Activated CD4-positive, alpha-beta memory T cell treated with anti-CD3 and anti-CD28 coated beads for 36 hours (primary cell): ENCODE measurements around the gene ARMH4. TPM values are rescaled to one million over a fixed set of nuclear protein-coding genes. Genes with fewer than 3 reads are reported as not detected.

Experiments used
- CTCF ChIA-PET: fragments of 350-600 bp; sonication (Branson Sonifier 250); formaldehyde crosslinking; loops from one replicate; lab custom pipeline; 2021; ENCODE audit warnings: antibody characterized with exemption, inconsistent platforms; lab: Charles Lee
- POLR2A ChIA-PET: fragments of 350-600 bp; sonication (Branson Sonifier 250); formaldehyde crosslinking; loops from one replicate; lab custom pipeline; 2021; ENCODE audit warnings: antibody characterized with exemption; lab: Charles Lee
- DNase-seq: peaks from one replicate; pipeline ENCODE4 v3.0.0-alpha.2; 2020
- H3K27ac Mint-ChIP-seq: one replicate; pipeline ENCODE4 v1.8.0; 2021; ENCODE audit warnings: mixed read lengths
- H3K27me3 Mint-ChIP-seq: one replicate; pipeline ENCODE4 v1.8.0; 2021; ENCODE audit warnings: mixed read lengths
- H3K36me3 Mint-ChIP-seq: one replicate; pipeline ENCODE4 v1.8.0; 2021; ENCODE audit warnings: mixed read lengths
- H3K4me1 Mint-ChIP-seq: one replicate; pipeline ENCODE4 v1.8.0; 2021; ENCODE audit warnings: low read depth, mixed read lengths
- H3K4me3 Mint-ChIP-seq: one replicate; pipeline ENCODE4 v1.8.0; 2021; ENCODE audit warnings: mild to moderate bottlenecking, mixed read lengths
- H3K9me3 Mint-ChIP-seq: one replicate; pipeline ENCODE4 v1.8.0; 2021; ENCODE audit warnings: mixed read lengths
- intact Hi-C: fragments of 100-400 bp; cut with micrococcal nuclease; formaldehyde crosslinking; loops from one replicate; pipeline ENCODE4 v1.15.1; 2023
- total RNA-seq, 2 experiments: library from RNA; stranded (reverse); gene quantifications; one replicate each; pipeline ENCODE4 v1.2.3, GENCODE V29; 2021

Gene ARMH4
- total RNA-seq, 2 experiments from 2014 or later = 0.29 TPM; not detected in 1

- no peak for DNase-seq
- Mint-ChIP-seq H3K27me3 (peaks cover 3% of the 10 kb centered on the region), H3K9me3 (no peaks in the 10 kb centered on the region), H3K4me3 (no peak overlapping the region), H3K4me1 (no peaks in the 10 kb centered on the region), H3K27ac (no peak overlapping the region), H3K36me3 (no peaks in the 10 kb centered on the region)
- intact Hi-C loops = no loop called here
- POLR2A ChIA-PET = no interaction called here
- CTCF ChIA-PET = no interaction called here
These were observed 149.4 kb downstream of the ARMH4 start for GRCh38 chr14:58002618-58003017.

DNA sequence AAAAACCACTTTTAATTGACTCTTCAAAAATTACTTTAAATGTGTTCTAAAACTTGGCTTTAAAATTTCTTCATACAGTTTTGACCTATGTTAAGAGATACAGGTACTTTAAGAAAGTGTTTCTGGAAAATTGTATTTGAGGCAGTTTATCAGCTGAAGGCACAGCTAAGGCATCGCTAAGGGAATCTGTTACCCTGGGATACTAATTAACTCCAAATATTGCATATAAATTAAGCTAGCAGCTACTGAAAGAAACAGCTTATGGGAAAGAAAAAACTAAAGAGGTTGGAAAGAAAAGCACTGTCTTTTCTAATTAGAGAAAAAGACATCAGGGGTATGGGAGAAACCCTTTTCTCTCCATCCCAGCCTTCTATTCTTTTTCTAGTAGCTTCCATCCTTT, 152.0 kb downstream of the ARMH4 start:
- CTCF ChIA-PET = no interaction called here
- H3K27me3 Mint-ChIP-seq = peaks cover 3% of the 10 kb centered on the region
- no peaks in the 10 kb centered on the region for H3K9me3 Mint-ChIP-seq
- POLR2A ChIA-PET = no interaction called here
- H3K36me3 Mint-ChIP-seq = no peaks in the 10 kb centered on the region
- H3K27ac Mint-ChIP-seq = no peak overlapping the region
- no peak overlapping the region for H3K4me3 Mint-ChIP-seq
- intact Hi-C loops = no loop called here
- no peaks in the 10 kb centered on the region for H3K4me1 Mint-ChIP-seq
- DNase-seq = no peak

DNA sequence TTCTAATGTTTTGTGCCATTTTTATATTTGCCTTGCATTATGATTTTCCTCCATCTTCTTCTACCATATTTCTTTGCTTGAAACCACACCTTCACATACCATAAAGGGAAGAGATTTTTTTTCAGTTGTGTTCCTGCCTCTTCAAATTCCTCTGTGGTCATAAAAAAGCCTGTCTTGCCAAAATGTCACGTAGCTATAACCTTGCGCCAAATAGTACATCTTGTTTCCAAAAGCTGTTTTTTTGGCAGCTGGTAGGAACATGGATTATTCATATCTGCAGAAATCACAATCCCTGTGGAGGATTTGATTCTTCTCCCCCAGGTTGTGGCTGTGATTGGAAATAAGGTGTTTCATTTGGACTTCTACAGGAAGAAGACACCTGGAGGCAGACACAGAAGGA, 152.5 kb downstream of the ARMH4 start:
- CTCF ChIA-PET = no interaction called here
- H3K4me3 Mint-ChIP-seq = no peak overlapping the region
- intact Hi-C loops = no loop called here

DNA sequence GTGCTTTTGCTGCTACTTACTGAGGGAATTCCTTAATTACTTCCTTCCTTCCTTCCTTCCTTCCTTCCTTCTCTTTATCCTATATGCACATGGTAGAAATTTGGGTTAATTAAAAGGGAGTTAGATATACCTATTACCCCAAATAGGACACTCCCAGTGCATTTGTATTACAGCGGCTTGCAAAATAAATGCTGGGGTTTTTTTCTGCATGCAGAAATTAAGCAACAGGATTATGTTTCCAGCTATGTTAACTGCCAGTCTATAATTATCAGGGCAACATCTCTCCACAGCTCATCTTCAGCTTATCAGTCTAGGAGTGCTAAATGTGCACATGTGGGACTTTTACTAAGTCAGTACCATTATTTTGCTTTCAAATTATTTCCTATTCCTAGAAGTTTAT, 153.2 kb downstream of the ARMH4 start:
- H3K9me3 Mint-ChIP-seq = no peaks in the 10 kb centered on the region
- no peaks in the 10 kb centered on the region for H3K4me1 Mint-ChIP-seq
- no peaks in the 10 kb centered on the region for H3K36me3 Mint-ChIP-seq
- DNase-seq = no peak
- ChIA-PET CTCF (no interaction called here), POLR2A (no interaction called here)
- peaks cover 3% of the 10 kb centered on the region for H3K27me3 Mint-ChIP-seq
- H3K27ac Mint-ChIP-seq = no peak overlapping the region
- H3K4me3 Mint-ChIP-seq = no peak overlapping the region
- intact Hi-C loops = no loop called here

More for the DNA sequence above, 152.5 kb downstream of the ARMH4 start:
- no peaks in the 10 kb centered on the region for H3K4me1 Mint-ChIP-seq
- no peaks in the 10 kb centered on the region for H3K9me3 Mint-ChIP-seq
- H3K27ac Mint-ChIP-seq = no peak overlapping the region
- H3K27me3 Mint-ChIP-seq = peaks cover 3% of the 10 kb centered on the region
- H3K36me3 Mint-ChIP-seq = no peaks in the 10 kb centered on the region
- DNase-seq = no peak
- POLR2A ChIA-PET = no interaction called here

DNA sequence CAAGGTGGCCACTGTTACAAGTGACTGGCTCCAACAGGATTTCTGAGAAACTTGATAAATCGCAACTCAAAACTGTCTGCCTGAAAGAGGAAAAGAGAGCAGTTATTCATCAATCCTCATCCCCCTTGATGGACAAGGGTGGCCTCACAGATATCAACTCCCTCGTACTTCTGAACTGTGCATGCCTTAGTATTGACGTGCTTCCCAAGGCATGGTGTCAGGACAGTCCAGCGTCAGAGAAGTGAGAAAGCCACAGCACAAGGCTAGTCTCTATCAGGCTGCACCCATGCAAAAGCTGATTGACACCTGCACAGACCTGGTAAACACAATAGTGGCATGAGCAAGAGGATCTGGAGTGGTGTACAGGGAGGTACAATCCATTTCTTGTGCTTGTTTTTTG, 160.7 kb downstream of the ARMH4 start:
- intact Hi-C loops = no loop called here
- H3K9me3 Mint-ChIP-seq = no peaks in the 10 kb centered on the region
- no peak overlapping the region for H3K27ac Mint-ChIP-seq
- no peak overlapping the region for H3K4me3 Mint-ChIP-seq
- no peak for DNase-seq
- H3K27me3 Mint-ChIP-seq = no peaks in the 10 kb centered on the region
- ChIA-PET POLR2A (no interaction called here), CTCF (no interaction called here)
- H3K4me1 Mint-ChIP-seq = no peaks in the 10 kb centered on the region
- H3K36me3 Mint-ChIP-seq = no peaks in the 10 kb centered on the region

- CTCF ChIA-PET = no interaction called here
- Mint-ChIP-seq H3K36me3 (no peaks in the 10 kb centered on the region), H3K27ac (no peak overlapping the region), H3K4me1 (no peaks in the 10 kb centered on the region), H3K4me3 (no peak overlapping the region), H3K27me3 (no peaks in the 10 kb centered on the region), H3K9me3 (no peaks in the 10 kb centered on the region)
- intact Hi-C loops = no loop called here
- no peak for DNase-seq
- POLR2A ChIA-PET = no interaction called here
These were observed 163.6 kb downstream of the ARMH4 start for GRCh38 chr14:57988445-57988844.

DNA sequence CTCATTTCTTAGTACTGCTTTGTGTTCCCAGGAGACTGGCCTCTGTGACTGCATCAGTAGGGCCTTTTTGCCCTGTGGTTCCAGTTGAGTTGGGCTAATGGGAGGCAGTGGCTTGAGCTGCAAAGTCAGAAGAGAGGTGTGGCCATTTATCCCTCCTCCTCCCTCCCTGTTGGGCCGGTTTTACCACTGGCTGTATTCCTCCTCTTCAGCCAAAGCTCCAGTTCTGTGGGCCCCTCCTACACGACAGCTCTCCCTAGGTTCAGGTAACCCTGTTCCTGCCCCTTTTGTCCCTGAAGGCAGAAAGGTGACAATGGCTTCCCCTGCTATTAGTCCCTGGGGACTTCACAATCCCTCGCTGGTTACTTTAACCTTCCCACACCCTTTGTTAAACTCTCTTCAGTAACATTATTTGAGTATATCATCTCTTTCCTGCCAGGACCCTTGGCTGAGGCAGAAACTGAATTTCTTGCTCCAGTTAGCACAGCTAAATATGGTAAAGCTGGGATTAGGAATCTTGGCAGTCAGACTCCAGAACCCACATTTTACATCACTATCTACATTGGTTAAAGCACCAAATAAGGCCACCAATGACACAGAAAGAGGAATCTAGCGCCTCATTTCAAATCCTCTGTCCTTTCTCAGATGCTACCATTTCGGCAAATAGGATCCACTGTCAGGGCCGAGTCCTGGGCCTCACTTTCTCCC, 164.3 kb downstream of the ARMH4 start:
- Mint-ChIP-seq H3K27me3 (no peaks in the 10 kb centered on the region), H3K4me1 (no peaks in the 10 kb centered on the region), H3K9me3 (no peaks in the 10 kb centered on the region), H3K36me3 (no peaks in the 10 kb centered on the region), H3K27ac (no peak overlapping the region), H3K4me3 (no peak overlapping the region)
- ChIA-PET CTCF (no interaction called here), POLR2A (no interaction called here)
- DNase-seq = no peak
- intact Hi-C loops = no loop called here

- CTCF ChIA-PET = no interaction called here
These were observed 165.0 kb downstream of the ARMH4 start for GRCh38 chr14:57987051-57987450.

GRCh38 chr14:57982804-57983634, 169.0 kb downstream of the ARMH4 start:
- Mint-ChIP-seq H3K27ac (no peak overlapping the region), H3K4me1 (no peaks in the 10 kb centered on the region)

More at GRCh38 chr14:57987051-57987450, 165.0 kb downstream of the ARMH4 start:
- intact Hi-C loops = no loop called here
- Mint-ChIP-seq H3K27me3 (no peaks in the 10 kb centered on the region), H3K4me3 (no peak overlapping the region), H3K9me3 (no peaks in the 10 kb centered on the region), H3K4me1 (no peaks in the 10 kb centered on the region), H3K27ac (no peak overlapping the region), H3K36me3 (no peaks in the 10 kb centered on the region)
- DNase-seq = no peak
- POLR2A ChIA-PET = no interaction called here

GRCh38 chr14:57981817-57982560, 170.0 kb downstream of the ARMH4 start:
- no peaks in the 10 kb centered on the region for H3K9me3 Mint-ChIP-seq
- CTCF ChIA-PET = no interaction called here
- POLR2A ChIA-PET = no interaction called here
- DNase-seq = no peak
- no peak overlapping the region for H3K27ac Mint-ChIP-seq
- H3K4me1 Mint-ChIP-seq = no peaks in the 10 kb centered on the region
- intact Hi-C loops = no loop called here
- H3K27me3 Mint-ChIP-seq = no peaks in the 10 kb centered on the region
- H3K4me3 Mint-ChIP-seq = no peak overlapping the region
- no peaks in the 10 kb centered on the region for H3K36me3 Mint-ChIP-seq

More at GRCh38 chr14:57982804-57983634, 169.0 kb downstream of the ARMH4 start:
- Mint-ChIP-seq H3K4me3 (no peak overlapping the region), H3K9me3 (no peaks in the 10 kb centered on the region), H3K27me3 (no peaks in the 10 kb centered on the region), H3K36me3 (no peaks in the 10 kb centered on the region)
- intact Hi-C loops = no loop called here
- CTCF ChIA-PET = no interaction called here
- POLR2A ChIA-PET = no interaction called here
- no peak for DNase-seq

DNA sequence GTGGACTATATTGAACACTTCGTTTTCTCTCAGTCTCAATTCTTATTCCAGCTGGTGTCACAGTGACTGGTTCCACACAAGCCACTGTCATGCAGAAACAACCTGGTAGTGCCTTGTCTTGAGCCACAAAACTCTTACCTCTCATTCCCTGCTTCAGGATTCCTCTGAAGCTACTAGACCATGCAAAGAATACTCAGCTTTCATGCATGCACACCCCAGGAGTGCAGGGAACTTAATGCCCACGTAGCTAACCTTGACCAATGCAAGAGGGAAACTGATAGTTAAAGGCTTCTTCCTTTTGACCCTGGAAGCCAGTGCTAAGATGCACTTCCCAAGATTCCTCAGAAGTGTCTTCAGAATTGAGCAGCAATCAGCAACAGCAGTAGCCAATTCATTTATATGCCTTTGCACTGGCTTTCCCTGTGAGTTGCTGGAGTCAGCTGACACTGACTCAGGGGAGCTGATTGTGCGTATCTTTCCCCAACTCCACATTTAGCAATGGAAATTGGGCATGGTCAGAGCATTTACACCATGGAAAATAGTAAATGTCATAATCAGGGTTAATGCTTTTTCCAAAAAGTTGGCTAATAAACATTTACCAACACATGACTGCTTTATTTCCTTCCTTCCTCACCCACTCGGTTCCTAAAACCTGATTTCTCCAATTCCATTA, 172.5 kb downstream of the ARMH4 start:
- DNase-seq = no peak
- Mint-ChIP-seq H3K4me1 (no peaks in the 10 kb centered on the region), H3K9me3 (no peaks in the 10 kb centered on the region), H3K27ac (no peak overlapping the region), H3K36me3 (no peaks in the 10 kb centered on the region), H3K27me3 (no peaks in the 10 kb centered on the region), H3K4me3 (no peak overlapping the region)
- intact Hi-C loops = no loop called here
- ChIA-PET CTCF (no interaction called here), POLR2A (no interaction called here)

DNA sequence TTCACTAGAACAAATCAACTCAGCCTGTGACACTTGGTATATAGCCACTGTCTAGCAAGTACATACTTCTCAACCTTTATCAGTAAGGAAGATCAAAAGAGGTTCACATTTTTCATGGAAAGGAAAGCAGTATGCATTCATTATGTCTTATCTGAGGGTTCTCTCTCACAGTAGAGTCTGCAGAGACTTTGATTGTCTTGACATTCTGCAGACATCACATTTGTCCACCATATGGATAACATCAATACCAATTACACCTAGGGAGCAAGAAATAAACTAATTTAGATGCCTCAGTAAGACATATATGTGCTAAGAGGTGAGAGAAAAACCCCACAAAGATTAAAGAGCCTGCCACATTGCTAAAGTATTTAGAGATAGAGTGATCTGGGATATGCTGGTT, 175.3 kb downstream of the ARMH4 start:
- ChIA-PET CTCF (no interaction called here), POLR2A (no interaction called here)
- Mint-ChIP-seq H3K4me1 (no peaks in the 10 kb centered on the region), H3K4me3 (no peak overlapping the region), H3K27me3 (peaks cover 2% of the 10 kb centered on the region), H3K36me3 (no peaks in the 10 kb centered on the region), H3K9me3 (no peaks in the 10 kb centered on the region), H3K27ac (no peak overlapping the region)
- DNase-seq = no peak
- intact Hi-C loops = no loop called here
